ENCODE results near the gene RUFY2.
"Not testable (repeated sequence)": the region's sequence is repeated elsewhere in the genome, so short reads cannot be mapped to it uniquely, and the experiment has no call there.

Gene RUFY2

DNA sequence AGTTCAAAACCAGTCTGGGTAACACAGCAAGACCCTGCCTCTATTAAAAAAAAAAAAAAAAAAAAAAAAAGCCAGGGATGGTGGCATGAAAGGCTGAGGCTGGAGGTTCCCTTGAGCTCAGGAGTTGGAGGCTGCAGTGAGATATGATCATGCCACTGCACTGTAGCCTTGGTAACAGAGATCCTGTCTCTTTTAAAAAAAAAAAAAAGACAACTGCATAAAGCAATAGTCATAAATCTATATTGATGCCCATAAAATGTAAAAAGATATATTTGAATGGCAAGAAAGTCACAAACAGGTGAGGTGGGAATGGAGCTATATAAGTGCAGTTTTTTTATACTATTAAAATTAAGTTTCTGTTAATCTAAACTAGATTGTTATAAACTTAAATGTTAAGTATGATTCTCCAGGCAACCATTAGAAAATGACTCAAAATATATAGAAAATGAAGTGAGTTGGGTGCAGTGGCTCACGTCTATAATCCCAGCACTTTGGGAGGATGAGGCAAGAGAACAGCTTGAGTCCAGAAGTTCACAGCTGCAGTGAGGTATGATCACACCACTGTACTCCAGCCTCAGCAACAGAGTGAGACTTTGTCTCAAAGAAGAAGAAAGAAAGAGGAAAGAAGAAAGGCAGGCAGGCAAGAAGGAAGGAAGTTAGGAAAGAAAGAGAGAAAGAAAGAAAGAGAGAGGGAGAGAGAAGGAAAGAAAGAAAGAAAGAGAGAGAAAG lies 88.6 kb downstream of the RUFY2 start:
- no peak for DNase-seq

DNA sequence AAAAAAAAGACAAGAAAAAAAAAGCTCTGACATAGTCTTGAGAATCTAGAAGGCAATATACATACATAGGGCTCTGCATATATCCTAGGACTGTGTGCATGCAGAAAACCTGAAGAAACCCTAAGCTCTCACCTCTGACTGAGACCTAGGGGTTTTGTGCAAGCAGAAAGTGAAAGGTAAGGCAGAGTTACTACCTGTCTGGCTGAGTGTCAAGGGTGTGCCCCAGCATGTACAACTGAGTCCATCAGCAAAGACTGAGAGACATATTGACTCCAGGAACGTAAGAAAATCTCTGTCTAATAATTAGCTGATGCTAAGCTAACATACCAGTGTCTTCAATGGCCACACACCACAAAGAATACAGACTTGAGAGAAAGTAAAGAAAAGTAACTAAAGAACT lies 91.5 kb downstream of the RUFY2 start:
- no peak for DNase-seq

DNA sequence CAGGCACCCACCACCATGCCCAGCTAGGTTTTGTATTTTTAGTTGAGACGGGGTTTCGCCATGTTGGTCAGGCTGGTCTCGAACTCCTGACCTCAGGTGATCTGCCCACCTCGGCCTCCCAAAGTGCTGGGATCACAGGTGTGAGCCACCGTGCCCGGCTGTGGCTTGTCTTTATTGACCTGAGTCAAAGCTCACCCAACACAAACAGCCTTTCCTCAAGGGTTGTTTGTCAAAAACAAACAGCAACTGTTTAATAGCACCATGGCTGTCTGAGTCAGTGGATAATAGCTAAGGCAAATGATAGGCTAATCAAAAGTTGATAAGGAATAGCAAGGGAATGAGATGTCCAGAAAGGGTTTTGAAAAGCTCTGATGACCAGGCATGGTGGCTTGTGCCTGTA lies 92.1 kb downstream of the RUFY2 start:
- not testable (repeated sequence) for DNase-seq

DNA sequence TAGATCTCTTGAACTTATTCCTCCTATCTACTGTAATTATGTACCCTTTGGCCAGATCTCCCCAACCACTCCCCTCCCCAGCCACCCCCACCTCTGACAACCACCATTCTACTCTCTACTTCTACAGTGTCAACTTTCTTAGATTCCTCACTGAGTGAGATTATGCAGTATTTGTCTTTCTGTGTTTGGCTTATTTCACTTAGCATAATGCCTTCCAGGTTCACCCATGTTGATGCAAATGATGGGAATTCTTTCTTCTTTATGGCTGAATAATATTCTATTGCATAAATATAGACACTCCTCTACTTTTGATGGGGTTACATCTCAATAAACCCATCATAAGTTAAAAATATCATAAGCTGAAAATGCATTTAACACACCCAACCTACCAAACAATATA lies 96.5 kb downstream of the RUFY2 start:
- DNase-seq: no peak

DNA sequence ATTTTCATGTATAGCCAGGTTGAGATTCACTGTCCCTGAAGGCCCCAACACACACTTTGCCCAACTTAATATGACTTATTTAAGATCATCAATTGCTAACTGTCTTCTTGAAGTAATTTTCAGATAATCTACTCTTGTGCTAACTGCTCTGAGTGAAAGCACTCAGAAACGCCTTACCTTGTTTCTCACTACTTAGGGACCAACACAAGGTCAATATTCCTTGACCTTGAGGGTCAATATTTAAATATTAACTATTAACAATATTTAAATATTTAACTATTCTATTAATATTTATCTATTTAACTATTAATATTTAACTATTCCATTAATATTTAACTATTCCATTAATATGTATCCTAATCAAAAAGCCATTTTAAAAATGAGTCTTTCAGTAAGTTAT lies 101.2 kb downstream of the RUFY2 start:
- no peak for DNase-seq

DNA sequence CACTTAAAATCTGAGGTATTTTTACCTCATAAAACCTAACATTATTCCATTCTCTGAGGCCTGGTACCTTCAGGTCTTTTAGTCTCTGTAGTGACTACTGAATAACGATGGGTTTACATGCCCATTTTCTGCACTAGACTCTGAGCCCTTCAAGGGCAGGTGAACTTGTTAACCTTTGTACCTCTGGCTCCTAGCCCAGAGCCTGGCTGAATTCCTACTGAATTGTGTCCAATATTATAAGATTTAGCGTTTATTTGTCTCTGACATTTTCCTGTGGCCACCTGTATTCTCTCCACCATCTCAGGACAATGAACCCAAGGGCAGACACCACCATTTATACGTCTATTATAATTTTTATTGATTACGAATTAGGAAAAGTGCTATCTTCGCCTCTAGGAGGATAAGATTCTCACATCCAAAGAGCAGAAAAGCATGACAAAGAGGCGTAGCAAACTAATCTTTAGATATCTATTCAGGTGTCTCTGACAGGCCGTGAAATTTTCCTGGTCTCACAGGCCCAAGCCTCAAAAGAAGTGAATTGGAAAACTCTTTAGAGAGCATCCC lies 103.1 kb downstream of the RUFY2 start:
- DNase-seq: no peak

DNA sequence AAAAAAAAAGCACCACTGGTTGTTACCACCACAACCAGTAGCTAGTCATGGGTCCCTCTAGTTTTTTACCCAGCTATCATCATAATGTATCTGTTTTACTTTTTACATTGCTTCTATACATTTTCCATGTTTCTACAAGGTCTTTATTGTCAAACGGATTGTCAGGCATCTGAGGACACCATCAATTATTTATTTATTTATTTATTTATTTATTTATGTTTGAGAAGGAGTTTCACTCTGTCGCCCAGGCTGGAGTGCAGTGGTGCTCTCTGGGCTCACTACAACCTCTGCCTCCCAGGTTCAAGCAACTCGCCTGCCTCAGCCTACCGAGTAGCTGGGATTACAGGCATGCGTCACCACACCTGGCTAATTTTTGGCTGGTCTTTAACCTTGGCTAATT lies 104.2 kb downstream of the RUFY2 start:
- DNase-seq: no peak

DNA sequence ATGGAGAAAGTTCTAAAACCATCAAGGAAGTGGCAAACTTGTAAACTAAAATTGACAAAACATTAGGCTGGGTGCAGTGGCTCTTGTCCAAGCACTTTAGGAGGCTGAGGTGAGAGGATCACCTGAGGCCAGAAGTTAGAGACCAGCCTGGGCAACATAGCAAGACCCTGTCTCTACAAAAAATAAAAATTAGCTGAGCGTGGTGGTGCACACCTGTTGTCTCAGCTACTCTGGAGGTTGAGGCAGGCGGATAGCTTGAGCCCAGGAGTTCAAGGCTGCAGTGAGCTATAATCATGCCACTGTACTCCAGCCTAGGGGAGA lies 104.6 kb downstream of the RUFY2 start:
- no peak for DNase-seq

DNA sequence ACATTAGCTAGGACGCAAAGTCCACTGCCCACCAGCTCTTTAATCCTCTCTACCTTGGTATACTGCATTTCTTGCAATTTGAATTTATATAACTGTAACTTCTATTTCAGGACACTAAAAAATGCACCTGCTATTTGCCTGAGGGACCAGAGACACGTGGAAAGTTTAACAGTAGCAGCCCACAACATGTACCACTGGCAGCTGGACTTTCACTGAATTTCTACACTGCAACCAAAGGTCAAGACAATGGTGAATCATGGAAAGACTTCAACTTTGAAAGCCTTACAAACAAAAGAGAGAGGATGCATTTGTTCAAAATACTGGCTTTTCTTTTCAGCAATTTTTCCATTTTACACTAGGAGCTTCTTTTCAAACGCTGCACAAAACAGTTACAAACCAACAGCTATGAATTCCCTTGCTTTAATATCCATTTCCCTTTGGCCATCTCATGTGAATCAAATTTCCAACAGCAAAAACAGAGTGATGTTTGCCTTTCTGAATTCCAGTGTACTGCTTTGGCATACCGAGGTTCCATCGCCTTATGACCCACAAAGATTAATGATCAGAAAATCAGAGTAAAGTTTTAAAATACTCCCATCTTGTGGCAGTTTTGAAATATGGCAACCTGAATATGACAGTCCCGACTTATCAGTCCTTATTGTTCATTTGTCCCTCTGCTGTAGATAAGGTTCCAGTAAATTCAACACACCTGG lies 105.1 kb downstream of the RUFY2 start:
- peak; percentile 56 for DNase-seq

DNA sequence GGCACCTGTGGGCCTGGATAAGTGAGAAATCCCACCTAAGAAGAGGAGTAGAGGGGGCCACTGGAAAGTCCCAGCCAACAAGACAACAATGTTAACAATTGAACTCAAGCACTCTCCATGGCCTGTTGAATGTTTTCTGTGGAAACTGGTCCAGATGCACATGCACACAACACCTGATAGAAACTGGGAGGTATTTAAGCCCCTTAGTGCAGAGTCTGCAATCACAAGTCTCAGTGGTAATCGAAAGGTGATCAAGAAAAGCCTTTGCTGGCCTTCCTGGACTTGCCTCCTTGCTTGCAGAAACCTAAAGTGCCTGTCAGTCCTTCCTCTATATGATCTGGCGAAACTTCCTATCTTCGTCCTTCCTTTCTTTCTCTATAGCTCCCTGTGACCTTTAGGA lies 105.8 kb downstream of the RUFY2 start:
- no peak for DNase-seq

DNA sequence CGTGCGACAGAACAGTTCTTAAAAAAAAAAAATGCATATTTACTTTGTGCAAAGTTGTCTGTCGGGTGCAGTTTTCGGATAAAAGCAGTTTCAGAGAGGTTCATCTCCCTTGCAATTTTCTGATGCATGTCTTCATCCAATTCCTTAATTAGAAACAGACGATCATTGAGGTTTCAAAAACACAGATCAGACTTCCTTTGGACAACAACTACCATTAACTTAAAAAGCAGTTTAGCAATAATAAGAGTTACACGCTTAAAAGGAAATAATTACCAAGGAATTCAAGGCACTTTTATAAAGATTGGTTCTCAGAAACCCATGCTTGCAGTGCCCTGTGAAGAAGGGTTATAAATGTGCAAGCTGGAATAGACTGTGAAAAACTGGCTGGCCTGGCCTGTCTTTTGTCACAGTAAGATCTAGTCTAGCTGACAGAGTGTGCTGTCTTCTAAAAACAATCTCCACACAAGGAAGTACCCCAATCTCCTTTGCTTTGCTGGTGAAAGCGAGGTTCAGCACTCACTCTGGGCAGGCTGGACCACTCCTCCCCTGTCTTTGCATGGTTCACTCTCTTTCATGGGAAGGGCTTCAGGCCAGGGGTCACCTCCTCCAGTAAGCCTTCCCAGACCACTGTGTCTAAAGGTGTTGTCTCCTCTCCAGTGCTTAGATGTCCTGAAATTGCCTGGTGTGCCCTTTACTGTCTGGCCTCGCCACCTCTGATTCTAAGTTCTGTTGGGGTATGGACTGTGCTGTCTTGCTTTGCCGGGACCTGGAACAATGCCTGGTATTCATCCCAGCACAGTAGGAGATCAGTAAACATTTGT lies 110.0 kb downstream of the RUFY2 start:
- DNase-seq: no peak

Measured in NCI-H510A treated with DMSO at 0.1 percent for 48 hours (cell line).